GM08714 (cell line): ENCODE measurements around the gene ADORA2A.

Experiments
- H3K4me3 ChIP-seq: fragments of 200-500 bp; sonication (Bioruptor generic); 2 replicates; pipeline ENCODE4 v1.5.1; 2014; ENCODE audit warnings: mild to moderate bottlenecking, low read length, inconsistent platforms
- ZNF274 ChIP-seq: IDR thresholded peaks from 2 replicates; pipeline ENCODE4 v1.6.1; 2012; ENCODE audit warnings: mild to moderate bottlenecking, low read depth, low read length

Gene ADORA2A

GRCh38 chr22:24408630-24409029 lies 18.8 kb upstream of the ADORA2A start:
- TF ChIP-seq ZNF274 = no peak
- H3K4me3 ChIP-seq = no peak overlapping the region

DNA sequence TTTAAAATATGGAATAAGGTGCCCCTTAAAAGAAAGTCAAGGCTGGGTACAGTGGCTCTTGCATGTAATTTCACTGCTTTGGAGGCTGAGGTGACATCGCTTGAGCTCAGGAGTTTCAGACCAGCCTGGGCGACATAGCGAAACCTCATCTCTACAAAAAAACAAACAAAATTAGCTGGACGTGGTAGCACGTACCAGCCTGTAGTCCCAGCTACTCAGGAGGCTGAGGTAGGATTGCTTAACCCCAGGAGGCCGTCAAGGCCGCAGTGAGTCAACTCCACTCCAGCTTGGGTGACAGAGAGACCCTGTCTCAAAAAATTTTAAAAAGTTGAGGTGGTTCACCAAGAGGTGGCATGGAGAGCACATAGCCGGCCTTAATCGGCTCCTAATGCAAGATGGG lies 17.7 kb upstream of the ADORA2A start:
- no peak for TF ChIP-seq ZNF274
- H3K4me3 ChIP-seq = no peak overlapping the region

DNA sequence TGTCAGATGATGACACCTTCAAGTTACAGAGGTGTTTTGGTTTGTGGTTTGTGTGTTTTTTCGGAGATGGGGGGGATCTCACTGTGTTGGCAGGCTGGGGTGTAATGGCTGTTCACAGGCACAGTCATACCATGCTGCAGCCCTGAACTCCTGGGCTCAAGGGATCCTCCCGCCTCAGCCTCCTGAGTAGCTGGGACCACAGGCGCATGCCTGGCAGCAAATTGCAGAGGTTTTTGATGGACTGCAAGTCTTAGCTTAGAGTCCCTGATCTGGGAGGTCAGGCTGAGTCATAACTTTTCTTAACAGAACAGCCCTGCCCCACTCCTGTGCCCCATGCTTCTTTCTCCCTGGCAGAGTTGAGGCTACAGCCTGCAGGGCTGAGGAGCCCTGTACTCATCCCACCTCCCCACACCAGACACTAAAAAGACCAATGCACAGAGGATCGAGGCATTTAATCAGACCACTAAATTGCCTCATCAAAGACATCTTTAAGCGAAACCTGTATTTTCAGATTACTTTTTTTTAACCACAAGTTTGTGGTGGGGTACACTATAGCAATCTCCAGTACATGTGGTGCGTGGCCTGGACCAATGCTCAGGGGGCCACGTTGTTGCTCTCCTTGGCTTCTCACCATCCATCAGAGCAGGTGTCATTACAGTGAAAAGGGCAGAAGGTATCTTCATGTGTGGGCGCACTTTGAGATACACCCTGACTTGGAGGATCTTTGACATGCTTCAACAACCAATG lies 17.1 kb upstream of the ADORA2A start:
- no peak overlapping the region for H3K4me3 ChIP-seq
- TF ChIP-seq ZNF274 = no peak

DNA sequence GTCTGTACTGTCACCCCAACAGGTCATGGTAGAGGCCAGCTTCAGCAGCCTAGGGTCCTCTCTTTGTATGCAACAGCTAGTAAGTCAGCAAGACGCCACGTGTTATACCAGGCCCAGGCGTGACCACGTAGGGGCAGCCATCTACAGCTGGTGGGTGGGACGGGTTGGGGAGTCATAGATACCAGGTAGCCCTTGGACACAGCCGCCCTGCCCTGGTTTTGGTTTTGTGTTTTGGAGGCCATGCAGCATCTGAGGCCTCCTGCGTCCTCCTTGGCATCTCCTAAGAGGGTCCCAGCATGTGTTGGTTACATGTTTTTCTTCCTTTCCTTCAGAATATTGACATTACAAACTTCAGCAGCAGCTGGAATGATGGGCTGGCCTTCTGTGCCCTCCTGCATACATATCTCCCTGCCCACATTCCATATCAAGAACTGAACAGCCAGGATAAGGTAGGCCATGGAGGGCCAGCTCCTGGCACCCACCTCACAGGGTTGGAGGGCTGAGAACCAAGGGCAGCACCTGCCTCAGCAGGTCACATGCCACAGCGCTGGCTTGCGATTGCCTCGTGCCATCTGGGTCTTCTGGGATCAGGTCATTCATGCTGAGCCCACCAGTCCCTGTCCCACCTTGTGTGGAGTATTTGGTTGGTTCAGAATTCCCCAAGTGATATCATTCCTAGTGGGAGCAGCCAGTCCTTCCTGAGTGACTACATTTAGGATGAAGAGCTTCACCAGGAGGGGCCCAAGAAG lies 16.0 kb upstream of the ADORA2A start:
- no peak for TF ChIP-seq ZNF274

DNA sequence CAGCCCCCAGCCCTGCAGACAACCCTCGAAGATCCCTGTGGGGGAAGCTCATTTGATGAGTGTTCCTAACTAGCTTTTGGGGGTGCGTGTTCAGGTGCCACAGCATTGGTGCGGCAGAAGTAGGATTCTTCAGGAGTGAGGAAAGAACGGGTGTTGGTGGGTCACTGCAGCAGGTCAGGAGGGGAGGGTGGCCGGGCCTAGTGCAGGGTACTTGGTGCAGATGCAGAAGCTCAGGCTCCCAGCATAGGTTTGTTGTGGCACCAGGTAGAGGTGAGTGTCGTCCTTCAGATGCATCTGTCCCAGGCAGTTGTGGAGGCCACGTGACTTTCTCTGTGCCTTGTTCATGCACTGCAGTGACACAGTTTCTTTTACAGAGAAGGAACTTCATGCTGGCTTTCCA lies 15.1 kb upstream of the ADORA2A start:
- no peak overlapping the region for H3K4me3 ChIP-seq
- no peak for TF ChIP-seq ZNF274

More for the DNA sequence above, 16.0 kb upstream of the ADORA2A start:
- H3K4me3 ChIP-seq = no peak overlapping the region

GRCh38 chr22:24413271-24413670 lies 14.1 kb upstream of the ADORA2A start:
- no peak overlapping the region for H3K4me3 ChIP-seq
- no peak for TF ChIP-seq ZNF274

DNA sequence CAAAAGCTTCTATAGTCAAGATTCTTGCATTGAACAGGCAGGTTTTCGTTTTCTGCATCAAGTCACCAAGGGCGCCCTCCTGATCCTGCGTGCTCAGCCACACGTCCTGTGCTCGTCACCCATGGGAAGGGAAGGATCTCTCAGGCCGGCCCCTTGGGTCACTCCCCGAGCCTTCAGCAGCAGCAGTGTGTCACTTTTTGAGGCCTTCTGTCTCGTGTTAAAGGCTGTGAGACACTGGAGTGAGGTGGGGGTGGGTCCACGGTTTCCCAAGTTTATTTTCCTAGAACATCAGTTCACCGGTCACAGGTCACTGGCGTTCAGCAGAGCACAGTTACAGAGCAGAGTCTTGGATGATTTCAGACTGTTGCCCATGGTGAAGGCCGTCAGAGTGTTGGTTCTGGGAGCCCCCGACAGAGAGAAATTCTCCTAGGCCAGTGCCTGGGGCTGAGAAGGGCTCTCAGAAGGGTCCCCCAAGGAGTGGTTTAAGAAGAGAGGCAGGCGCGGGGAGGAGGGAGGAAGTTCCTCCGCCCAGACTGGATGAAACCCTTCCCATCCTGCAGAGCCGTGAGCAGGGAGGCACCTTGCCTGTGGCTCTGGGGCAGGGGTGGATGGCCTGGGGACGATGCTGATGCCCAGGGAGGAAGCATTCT lies 13.5 kb upstream of the ADORA2A start:
- no peak for TF ChIP-seq ZNF274

DNA sequence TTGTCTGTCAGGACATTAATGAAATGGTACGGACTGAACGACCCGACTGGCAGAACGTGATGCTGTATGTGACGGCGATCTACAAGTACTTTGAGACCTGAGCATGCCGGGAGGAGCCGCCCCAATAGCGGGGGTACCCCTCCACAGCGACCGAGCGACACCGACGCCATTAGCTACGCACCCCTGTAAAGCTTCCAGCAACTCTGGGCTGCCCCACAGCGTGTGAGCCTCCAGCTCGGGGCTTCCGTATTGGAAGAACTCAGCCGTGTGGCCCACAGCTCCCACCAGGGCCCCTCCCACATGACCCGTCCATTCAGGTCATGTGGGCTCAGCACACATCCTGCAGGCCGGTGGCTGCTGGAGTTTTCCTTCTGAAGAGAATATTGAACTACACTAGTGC lies 12.9 kb upstream of the ADORA2A start:
- no peak overlapping the region for H3K4me3 ChIP-seq
- TF ChIP-seq ZNF274 = no peak

More for the DNA sequence above, 13.5 kb upstream of the ADORA2A start:
- no peak overlapping the region for H3K4me3 ChIP-seq

GRCh38 chr22:24414984-24415945 lies 12.1 kb upstream of the ADORA2A start:
- no peak overlapping the region for H3K4me3 ChIP-seq
- no peak for TF ChIP-seq ZNF274

- H3K4me3 ChIP-seq = no peak overlapping the region
- TF ChIP-seq ZNF274 = no peak
Observed at GRCh38 chr22:24416095-24416494, 11.3 kb upstream of the ADORA2A start.

- TF ChIP-seq ZNF274 = no peak
- H3K4me3 ChIP-seq = no peak overlapping the region
Observed at GRCh38 chr22:24416611-24417010, 10.8 kb upstream of the ADORA2A start.

DNA sequence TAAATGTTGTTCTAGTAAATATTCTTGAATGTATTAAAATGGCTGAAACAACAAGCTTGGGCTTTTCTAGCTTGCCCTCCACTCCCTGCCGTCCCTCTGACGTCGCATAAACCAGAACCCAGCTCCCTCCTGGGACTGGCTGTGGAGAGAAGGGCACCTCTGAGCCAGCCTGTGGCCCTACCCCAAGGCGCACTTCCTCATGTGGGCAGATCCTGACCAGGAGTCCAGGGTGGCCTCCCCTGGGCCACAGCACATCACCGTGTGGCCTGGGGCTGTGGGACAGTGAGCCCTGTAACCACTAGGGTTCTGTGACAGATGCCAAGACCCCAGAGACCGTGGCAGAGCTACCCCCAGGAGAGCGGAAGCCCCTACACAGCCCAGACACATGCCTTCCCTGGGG lies 10.2 kb upstream of the ADORA2A start:
- no peak for TF ChIP-seq ZNF274
- no peak overlapping the region for H3K4me3 ChIP-seq

GRCh38 chr22:24417901-24418641 lies 9.3 kb upstream of the ADORA2A start:
- no peak overlapping the region for H3K4me3 ChIP-seq
- TF ChIP-seq ZNF274 = no peak
